ENCODE data around the gene TMEM258.

TMEM258 gene

DNA sequence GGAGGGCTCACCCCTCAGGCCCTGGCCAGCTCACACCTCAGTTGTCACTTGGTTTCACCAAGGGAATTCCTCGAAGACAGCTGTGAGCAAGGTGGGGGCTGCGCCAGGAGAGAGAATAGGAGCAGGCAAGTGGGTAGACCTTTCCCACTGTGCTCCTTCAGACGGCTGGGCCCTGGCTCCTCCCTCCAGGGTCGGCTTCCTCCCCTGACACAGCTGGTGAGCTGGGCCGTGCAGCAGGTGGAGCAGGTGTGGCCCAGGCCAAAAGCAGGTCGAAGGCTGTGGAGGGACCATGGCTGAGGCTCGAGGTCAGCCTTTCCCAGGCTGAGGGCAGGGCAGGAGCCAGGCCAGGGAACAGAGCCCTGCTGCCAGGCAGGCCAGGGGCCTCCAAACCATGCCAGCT lies 52.4 kb downstream of the TMEM258 start:
- no peaks in the 10 kb centered on the region for H3K9me3 Mint-ChIP-seq (ENCODE audit: low read depth)
- H3K27me3 Mint-ChIP-seq, result no peaks in the 10 kb centered on the region
- H3K4me1 Mint-ChIP-seq (ENCODE audit: low read depth), result no peaks in the 10 kb centered on the region
- H3K27ac Mint-ChIP-seq, result no peak overlapping the region
- no peak overlapping the region for H3K4me3 Mint-ChIP-seq
- H3K36me3 Mint-ChIP-seq, result no peaks in the 10 kb centered on the region

DNA sequence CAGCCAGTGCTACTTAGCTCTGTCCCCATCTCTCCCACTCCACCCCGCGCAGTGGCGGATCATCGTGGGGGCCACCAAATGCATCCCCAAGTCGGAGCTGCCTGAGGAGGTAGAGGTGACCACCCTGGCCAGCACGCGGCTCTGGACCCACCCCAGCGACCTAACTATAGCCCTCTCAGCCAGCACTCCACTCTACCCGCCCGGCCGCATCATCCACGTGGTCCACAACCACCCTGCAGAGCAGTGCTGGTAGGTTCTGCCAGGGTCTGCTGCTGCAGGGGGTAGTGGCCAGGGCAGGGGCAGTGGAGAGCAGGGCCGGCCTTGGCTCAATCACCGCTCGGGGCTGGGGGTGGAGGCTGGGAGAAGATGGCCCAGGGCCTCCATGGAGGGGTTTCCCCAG lies 53.0 kb downstream of the TMEM258 start:
- H3K36me3 Mint-ChIP-seq, result no peaks in the 10 kb centered on the region
- H3K9me3 Mint-ChIP-seq (ENCODE audit: low read depth), result no peaks in the 10 kb centered on the region
- H3K27ac Mint-ChIP-seq, result no peak overlapping the region
- H3K4me3 Mint-ChIP-seq, result no peak overlapping the region
- no peaks in the 10 kb centered on the region for H3K4me1 Mint-ChIP-seq (ENCODE audit: low read depth)
- H3K27me3 Mint-ChIP-seq, result no peaks in the 10 kb centered on the region

Data from activated naive CD8-positive, alpha-beta T cell (primary cell).